Superior temporal gyrus (tissue), 1 donor: Measurements from ENCODE around the gene RANGAP1.
"Not testable (repeated sequence)": the region's sequence is repeated elsewhere in the genome, so short reads cannot be mapped to it uniquely, and the experiment has no call there.

Experiments
- DNase-seq: peaks from one replicate; pipeline ENCODE4 v3.0.0-alpha.2; 2016; ENCODE audit errors: extremely low spot score

Gene RANGAP1

GRCh38 chr22:41261541-41262249 lies 24.3 kb downstream of the RANGAP1 start:
- DNase-seq = no peak

GRCh38 chr22:41260871-41261270 lies 25.1 kb downstream of the RANGAP1 start:
- DNase-seq = no peak

- not testable (repeated sequence) for DNase-seq
Observed at GRCh38 chr22:41259756-41260155, 26.2 kb downstream of the RANGAP1 start.

- no peak for DNase-seq
Observed at GRCh38 chr22:41257696-41258095, 28.3 kb downstream of the RANGAP1 start.

- DNase-seq = no peak
Observed at GRCh38 chr22:41256254-41257253, 29.4 kb downstream of the RANGAP1 start.

GRCh38 chr22:41254230-41254629 lies 31.8 kb downstream of the RANGAP1 start:
- DNase-seq = no peak

- no peak for DNase-seq
Observed at GRCh38 chr22:41252365-41252764, 33.6 kb downstream of the RANGAP1 start.

- DNase-seq = no peak
Observed at GRCh38 chr22:41250127-41250526, 35.9 kb downstream of the RANGAP1 start.

- no peak for DNase-seq
Observed at GRCh38 chr22:41249442-41249841, 36.5 kb downstream of the RANGAP1 start.

GRCh38 chr22:41248758-41249157 lies 37.2 kb downstream of the RANGAP1 start:
- no peak for DNase-seq

GRCh38 chr22:41248314-41248713 lies 37.7 kb downstream of the RANGAP1 start:
- DNase-seq = no peak

GRCh38 chr22:41247703-41248102 lies 38.3 kb downstream of the RANGAP1 start:
- no peak for DNase-seq

GRCh38 chr22:41245917-41246499 lies 40.0 kb downstream of the RANGAP1 start:
- no peak for DNase-seq

- DNase-seq = no peak
Observed at GRCh38 chr22:41243361-41243760, 42.6 kb downstream of the RANGAP1 start.

GRCh38 chr22:41242396-41243117 lies 43.4 kb downstream of the RANGAP1 start:
- no peak for DNase-seq

- no peak for DNase-seq
Observed at GRCh38 chr22:41241133-41241676, 44.8 kb downstream of the RANGAP1 start.

- peak; percentile 92 for DNase-seq
Observed at GRCh38 chr22:41240377-41241132, 45.4 kb downstream of the RANGAP1 start, which contains the start of gene CHADL. Gene CHADL, minus strand, starts transcription at chr22:41240931. Its CDS starts 50 bp downstream, at chr22:41240881.

GRCh38 chr22:41239443-41240128 lies 46.4 kb downstream of the RANGAP1 start:
- DNase-seq = peak; percentile 48

GRCh38 chr22:41238570-41239442 lies 47.2 kb downstream of the RANGAP1 start:
- DNase-seq = no peak
